ENCODE results near the gene WNK3.

The WNK3 gene

GRCh38 chrX:54208531-54208930 is 149.3 kb downstream of the WNK3 start:
- Histone ChIP-seq H4K91ac (ENCODE audit: low read length) (no peak overlapping the region), H2BK120ac (ENCODE audit: low read depth, low read length) (no peak overlapping the region), H2AFZ (ENCODE audit: low read depth, low read length) (no peak overlapping the region), H3K4ac (ENCODE audit: low read depth in 1 of 2, low read length in 2 of 2) (no peak overlapping the region), H3K9ac (ENCODE audit: low read length) (no peak overlapping the region), H3K23ac (ENCODE audit: low read length in 2 of 2) (no peak overlapping the region), H4K8ac (ENCODE audit: low read length) (no peak overlapping the region), H3K4me3 (ENCODE audit: insufficient read depth in 1 of 2, low read depth in 1 of 2, low read length in 2 of 2) (no peak overlapping the region), H3K4me2 (ENCODE audit: low read length, poor library complexity, severe bottlenecking) (no peak overlapping the region), H3K9me3 (ENCODE audit: control insufficient read depth, low read length) (no peaks in the 10 kb centered on the region), H2BK12ac (ENCODE audit: low read length in 2 of 2) (no peak overlapping the region), H3K4me1 (ENCODE audit: control insufficient read depth, insufficient read depth, low read depth, low read length) (no peaks in the 10 kb centered on the region), H3K14ac (ENCODE audit: low read length in 2 of 2) (no peak overlapping the region), H3K18ac (ENCODE audit: low read depth in 1 of 2, low read length in 2 of 2) (no peak overlapping the region), H3K79me1 (replicated peaks; ENCODE audit: low read length, poor library complexity, severe bottlenecking) (no peaks in the 10 kb centered on the region), H3K27ac (ENCODE audit: low read length, poor library complexity, severe bottlenecking) (no peak overlapping the region), H2AK5ac (ENCODE audit: low read length, severe bottlenecking) (no peak overlapping the region), H3K36me3 (ENCODE audit: control insufficient read depth in 1 of 2, insufficient read depth in 2 of 2, low read depth in 1 of 2, low read length in 2 of 2) (no peaks in the 10 kb centered on the region), H2BK5ac (ENCODE audit: low read depth, low read length, poor library complexity, severe bottlenecking) (no peak overlapping the region), H2BK15ac (ENCODE audit: low read depth, poor library complexity, severe bottlenecking) (no peak overlapping the region), H3K27me3 (ENCODE audit: control insufficient read depth in 1 of 2, insufficient read depth in 1 of 2, low read length in 2 of 2) (peaks cover 0 to 6% of the 10 kb centered on the region in 2 experiments)
- WGBS: 80% methylated on average over 1 of the region's 3 CpGs
- no peak for DNase-seq

DNA sequence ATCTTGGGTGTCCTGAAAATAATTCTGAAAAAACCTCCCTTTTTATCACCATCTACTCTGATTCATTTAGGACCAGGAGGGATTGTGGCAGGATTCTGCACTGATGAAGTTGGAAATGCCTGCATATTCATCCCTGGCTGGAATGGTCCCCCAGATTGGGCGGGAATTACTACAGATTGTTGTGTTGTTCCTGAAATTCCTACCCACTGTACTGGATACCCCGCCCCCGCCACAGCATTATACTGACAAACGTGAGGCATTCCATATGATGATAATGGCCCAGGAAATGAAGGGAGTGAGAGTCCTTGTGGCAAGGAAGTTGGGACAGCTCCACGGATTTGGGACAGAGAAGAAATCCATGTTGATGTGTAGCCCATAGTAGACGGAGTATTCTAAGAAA is 159.6 kb downstream of the WNK3 start:
- H3K27ac ChIP-seq (ENCODE audit: low read length, poor library complexity, severe bottlenecking): no peak overlapping the region
- WGBS: 50% methylated on average over 2 of the region's 6 CpGs
- H3K9me3 ChIP-seq (ENCODE audit: control insufficient read depth, low read length): no peaks in the 10 kb centered on the region

GRCh38 chrX:54194982-54195588 is 162.8 kb downstream of the WNK3 start:
- Histone ChIP-seq H3K4ac (ENCODE audit: low read depth in 1 of 2, low read length in 2 of 2) (no peak overlapping the region), H2BK15ac (ENCODE audit: low read depth, poor library complexity, severe bottlenecking) (no peak overlapping the region), H3K9ac (ENCODE audit: low read length) (no peak overlapping the region), H4K91ac (ENCODE audit: low read length) (no peak overlapping the region), H4K8ac (ENCODE audit: low read length) (no peak overlapping the region), H2AFZ (ENCODE audit: low read depth, low read length) (no peak overlapping the region), H3K36me3 (ENCODE audit: control insufficient read depth in 1 of 2, insufficient read depth in 2 of 2, low read depth in 1 of 2, low read length in 2 of 2) (no peaks in the 10 kb centered on the region), H3K79me1 (replicated peaks; ENCODE audit: low read length, poor library complexity, severe bottlenecking) (no peaks in the 10 kb centered on the region), H3K18ac (ENCODE audit: low read depth in 1 of 2, low read length in 2 of 2) (no peak overlapping the region), H3K4me3 (ENCODE audit: insufficient read depth in 1 of 2, low read depth in 1 of 2, low read length in 2 of 2) (no peak overlapping the region), H3K14ac (ENCODE audit: low read length in 2 of 2) (no peak overlapping the region), H2BK5ac (ENCODE audit: low read depth, low read length, poor library complexity, severe bottlenecking) (no peak overlapping the region), H3K27me3 (ENCODE audit: control insufficient read depth in 1 of 2, insufficient read depth in 1 of 2, low read length in 2 of 2) (peaks cover 0 to 19% of the 10 kb centered on the region in 2 experiments), H2BK12ac (ENCODE audit: low read length in 2 of 2) (no peak overlapping the region), H3K23ac (ENCODE audit: low read length in 2 of 2) (no peak overlapping the region), H3K9me3 (ENCODE audit: control insufficient read depth, low read length) (no peaks in the 10 kb centered on the region), H3K4me1 (ENCODE audit: control insufficient read depth, insufficient read depth, low read depth, low read length) (no peaks in the 10 kb centered on the region), H2BK120ac (ENCODE audit: low read depth, low read length) (no peak overlapping the region), H3K4me2 (ENCODE audit: low read length, poor library complexity, severe bottlenecking) (no peak overlapping the region), H3K27ac (ENCODE audit: low read length, poor library complexity, severe bottlenecking) (no peak overlapping the region), H2AK5ac (ENCODE audit: low read length, severe bottlenecking) (no peak overlapping the region)
- no peak for DNase-seq

More for the DNA sequence above, 159.6 kb downstream of the WNK3 start:
- Histone ChIP-seq H3K14ac (ENCODE audit: low read length in 2 of 2) (no peak overlapping the region), H3K36me3 (ENCODE audit: control insufficient read depth in 1 of 2, insufficient read depth in 2 of 2, low read depth in 1 of 2, low read length in 2 of 2) (no peaks in the 10 kb centered on the region), H2BK15ac (ENCODE audit: low read depth, poor library complexity, severe bottlenecking) (no peak overlapping the region), H2BK120ac (ENCODE audit: low read depth, low read length) (no peak overlapping the region), H4K8ac (ENCODE audit: low read length) (no peak overlapping the region), H3K23ac (ENCODE audit: low read length in 2 of 2) (no peak overlapping the region), H3K4me1 (ENCODE audit: control insufficient read depth, insufficient read depth, low read depth, low read length) (no peaks in the 10 kb centered on the region), H3K18ac (ENCODE audit: low read depth in 1 of 2, low read length in 2 of 2) (no peak overlapping the region), H2AK5ac (ENCODE audit: low read length, severe bottlenecking) (no peak overlapping the region), H4K91ac (ENCODE audit: low read length) (no peak overlapping the region), H3K4me3 (ENCODE audit: insufficient read depth in 1 of 2, low read depth in 1 of 2, low read length in 2 of 2) (no peak overlapping the region), H2BK5ac (ENCODE audit: low read depth, low read length, poor library complexity, severe bottlenecking) (no peak overlapping the region), H2BK12ac (ENCODE audit: low read length in 2 of 2) (no peak overlapping the region), H3K4me2 (ENCODE audit: low read length, poor library complexity, severe bottlenecking) (no peak overlapping the region), H3K9ac (ENCODE audit: low read length) (no peak overlapping the region), H2AFZ (ENCODE audit: low read depth, low read length) (no peak overlapping the region), H3K27me3 (ENCODE audit: control insufficient read depth in 1 of 2, insufficient read depth in 1 of 2, low read length in 2 of 2) (peaks cover 0 to 10% of the 10 kb centered on the region in 2 experiments), H3K4ac (ENCODE audit: low read depth in 1 of 2, low read length in 2 of 2) (no peak overlapping the region), H3K79me1 (replicated peaks; ENCODE audit: low read length, poor library complexity, severe bottlenecking) (no peaks in the 10 kb centered on the region)
- no peak for DNase-seq

DNA sequence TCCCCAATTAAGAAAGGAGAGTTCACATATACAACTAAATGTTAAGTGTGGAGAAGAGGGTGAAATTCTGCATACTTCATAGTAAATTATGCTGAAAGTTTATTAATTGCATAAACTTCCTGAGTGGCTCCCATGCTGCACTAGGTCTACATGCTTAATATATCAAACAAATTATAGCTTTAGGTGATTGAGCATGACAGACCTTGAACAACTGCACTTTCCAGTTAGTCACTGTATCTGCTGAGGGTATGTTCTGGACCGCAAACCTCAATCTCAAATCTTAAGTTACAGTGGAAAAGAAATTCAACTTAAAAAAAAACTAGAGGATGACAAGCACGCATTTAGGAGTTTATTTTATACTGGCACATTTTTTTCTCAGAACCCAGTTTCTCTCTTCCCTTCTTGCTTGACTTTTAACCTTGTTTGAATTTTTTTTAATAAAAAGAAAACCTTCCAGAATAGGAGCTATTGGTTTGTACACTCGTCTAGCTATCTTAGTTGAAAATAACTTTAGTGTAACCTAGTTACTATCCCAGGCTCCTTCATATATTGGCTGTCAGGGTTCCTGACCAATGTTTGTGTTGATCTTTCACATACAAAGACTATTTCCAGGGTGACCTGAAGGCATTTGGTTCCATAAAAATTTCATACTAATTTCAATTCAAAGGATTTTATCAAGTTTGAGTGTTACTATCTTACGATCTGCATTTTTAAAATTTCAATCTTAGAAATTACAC is 164.6 kb downstream of the WNK3 start:
- Histone ChIP-seq H3K4me1 (ENCODE audit: control insufficient read depth, insufficient read depth, low read depth, low read length) (no peaks in the 10 kb centered on the region), H2BK12ac (ENCODE audit: low read length in 2 of 2) (no peak overlapping the region), H3K9ac (ENCODE audit: low read length) (no peak overlapping the region), H2BK120ac (ENCODE audit: low read depth, low read length) (no peak overlapping the region), H3K4ac (ENCODE audit: low read depth in 1 of 2, low read length in 2 of 2) (no peak overlapping the region), H3K4me2 (ENCODE audit: low read length, poor library complexity, severe bottlenecking) (no peak overlapping the region), H3K23ac (ENCODE audit: low read length in 2 of 2) (no peak overlapping the region), H3K14ac (ENCODE audit: low read length in 2 of 2) (no peak overlapping the region), H4K91ac (ENCODE audit: low read length) (no peak overlapping the region), H3K79me1 (replicated peaks; ENCODE audit: low read length, poor library complexity, severe bottlenecking) (no peaks in the 10 kb centered on the region), H3K27me3 (ENCODE audit: control insufficient read depth in 1 of 2, insufficient read depth in 1 of 2, low read length in 2 of 2) (peaks cover 0 to 17% of the 10 kb centered on the region in 2 experiments), H3K36me3 (ENCODE audit: control insufficient read depth in 1 of 2, insufficient read depth in 2 of 2, low read depth in 1 of 2, low read length in 2 of 2) (no peaks in the 10 kb centered on the region), H3K9me3 (ENCODE audit: control insufficient read depth, low read length) (no peaks in the 10 kb centered on the region), H2BK15ac (ENCODE audit: low read depth, poor library complexity, severe bottlenecking) (no peak overlapping the region), H2BK5ac (ENCODE audit: low read depth, low read length, poor library complexity, severe bottlenecking) (no peak overlapping the region), H4K8ac (ENCODE audit: low read length) (no peak overlapping the region), H2AFZ (ENCODE audit: low read depth, low read length) (no peak overlapping the region), H2AK5ac (ENCODE audit: low read length, severe bottlenecking) (no peak overlapping the region), H3K18ac (ENCODE audit: low read depth in 1 of 2, low read length in 2 of 2) (no peak overlapping the region), H3K4me3 (ENCODE audit: insufficient read depth in 1 of 2, low read depth in 1 of 2, low read length in 2 of 2) (no peak overlapping the region), H3K27ac (ENCODE audit: low read length, poor library complexity, severe bottlenecking) (no peak overlapping the region)
- no peak for DNase-seq
- WGBS: 100% methylated on average over 1 of the region's 4 CpGs
